HuH-7 (cell line): ENCODE measurements around the gene SPEG.
"Not testable (repeated sequence)": the region's sequence is repeated elsewhere in the genome, so short reads cannot be mapped to it uniquely, and the experiment has no call there.

Source experiments
- DNase-seq: peaks from one replicate; pipeline ENCODE4 v3.0.0; 2011; ENCODE audit warnings: low spot score

SPEG gene

GRCh38 chr2:219405451-219405850 lies 29.2 kb upstream of the SPEG start:
- DNase-seq, result no peak

GRCh38 chr2:219405958-219406860 lies 28.4 kb upstream of the SPEG start:
- no peak for DNase-seq

GRCh38 chr2:219406861-219407230 lies 27.8 kb upstream of the SPEG start:
- no peak for DNase-seq

- DNase-seq, result not testable (repeated sequence)
Measured at GRCh38 chr2:219407343-219407742, 27.3 kb upstream of the SPEG start.

GRCh38 chr2:219408204-219408603 lies 26.4 kb upstream of the SPEG start:
- no peak for DNase-seq

- DNase-seq, result no peak
Measured at GRCh38 chr2:219408631-219409030, 26.0 kb upstream of the SPEG start.

- DNase-seq, result no peak
Measured at GRCh38 chr2:219409619-219410018, 25.0 kb upstream of the SPEG start.

GRCh38 chr2:219410390-219410789 lies 24.3 kb upstream of the SPEG start:
- DNase-seq, result no peak

- DNase-seq, result no peak
Measured at GRCh38 chr2:219414857-219415256, 19.8 kb upstream of the SPEG start.

GRCh38 chr2:219415580-219416234 lies 18.9 kb upstream of the SPEG start:
- no peak for DNase-seq

GRCh38 chr2:219416235-219416602 lies 18.4 kb upstream of the SPEG start:
- DNase-seq, result no peak

GRCh38 chr2:219416938-219417337 lies 17.7 kb upstream of the SPEG start:
- DNase-seq, result no peak

GRCh38 chr2:219417374-219417773 lies 17.3 kb upstream of the SPEG start:
- DNase-seq, result no peak

- DNase-seq, result no peak
Measured at GRCh38 chr2:219418155-219419011, 16.3 kb upstream of the SPEG start, which contains the start of gene DES. DES (plus strand) TSS chr2:219418377; CDS start chr2:219418463, 86 bp downstream.

- no peak for DNase-seq
Measured at GRCh38 chr2:219419012-219419324, 15.7 kb upstream of the SPEG start.

GRCh38 chr2:219419331-219420197 lies 15.1 kb upstream of the SPEG start:
- DNase-seq, result no peak

GRCh38 chr2:219420687-219421086 lies 14.0 kb upstream of the SPEG start:
- DNase-seq, result no peak

- DNase-seq, result no peak
Measured at GRCh38 chr2:219421323-219421722, 13.3 kb upstream of the SPEG start.

- no peak for DNase-seq
Measured at GRCh38 chr2:219422952-219423534, 11.6 kb upstream of the SPEG start.

- DNase-seq, result no peak
Measured at GRCh38 chr2:219423652-219424377, 10.8 kb upstream of the SPEG start.
